T-cell (primary cell): ENCODE measurements around the gene MAPK14. TPM values are rescaled to one million over a fixed set of nuclear protein-coding genes. Genes with fewer than 3 reads are reported as not detected.

Source experiments
- ATAC-seq, 4 experiments: fragments of 200-7000 bp in 3 of 4; fragments of 150-1000 bp in 1 of 4; cut with Tn5 transposase; replicated peaks in 1 of 4; 1 replicate in 3 of 4; 2 replicates in 1 of 4; pipeline ENCODE4 v1.10.0; 2021; ENCODE audit warnings: moderate library complexity in 3 of 4, mild to moderate bottlenecking in 2 of 4, moderate number of reproducible peaks in 1 of 4
- CTCF ChIA-PET, 2 donors: fragments of 300-600 bp; sonication (Branson Sonifier 250); formaldehyde crosslinking; loops; one replicate each; lab custom pipeline; 2022; ENCODE audit warnings: antibody characterized with exemption in 2 of 2; lab: Charles Lee
- POLR2A ChIA-PET, 2 donors: fragments of 300-600 bp; sonication (Branson Sonifier 250); formaldehyde crosslinking; loops; one replicate each; lab custom pipeline; 2022; ENCODE audit warnings: antibody characterized with exemption in 2 of 2; lab: Charles Lee
- DNase-seq, 35 experiments: peaks; one replicate each; pipeline versions ENCODE4 v3.0.0 to v3.0.0-alpha.2; 2013 to 2023
- H3K27ac ChIP-seq: one replicate; pipeline ENCODE4 v1.5.1; 2013; ENCODE audit warnings: low read length
- H3K27me3 ChIP-seq, 2 experiments: replicated peaks in 1 of 2; 1 replicate in 1 of 2; 2 replicates in 1 of 2; pipeline versions ENCODE4 v1.6.1 to v1.7.0; 2013; ENCODE audit warnings: low read length in 1 of 2, mixed read lengths in 1 of 2; ENCODE audit not compliant: control insufficient read depth in 2 of 2, insufficient read depth in 2 of 2; ENCODE audit errors: extremely low read depth in 1 of 2
- H3K36me3 ChIP-seq, 2 donors: 1 replicate in 1 of 2; 2 replicates in 1 of 2; pipeline versions ENCODE4 v1.6.1 to v1.7.0; 2013; ENCODE audit warnings: low read length in 1 of 2; ENCODE audit not compliant: control insufficient read depth in 2 of 2, insufficient read depth in 1 of 2; ENCODE audit errors: extremely low read depth in 1 of 2
- H3K4me1 ChIP-seq, 2 experiments: 1 replicate in 1 of 2; 2 replicates in 1 of 2; pipeline versions ENCODE4 v1.6.1 to v1.7.0; 2013; ENCODE audit warnings: low read length in 2 of 2, mixed read lengths in 1 of 2; ENCODE audit not compliant: insufficient read depth in 2 of 2, control insufficient read depth in 1 of 2; ENCODE audit errors: extremely low read depth in 1 of 2
- H3K4me3 ChIP-seq, 2 donors: 1 replicate in 1 of 2; 2 replicates in 1 of 2; pipeline versions ENCODE4 v1.5.1 to v1.7.0; 2013; ENCODE audit warnings: mild to moderate bottlenecking in 2 of 2, low read length in 1 of 2, moderate library complexity in 1 of 2; ENCODE audit not compliant: control insufficient read depth in 1 of 2; ENCODE audit errors: extremely low read depth in 1 of 2
- H3K9me3 ChIP-seq: 2 replicates; pipeline ENCODE4 v1.7.0; 2013
- H3K27ac Mint-ChIP-seq, 2 donors: one replicate each; pipeline ENCODE4 v1.8.0; 2020 to 2021; ENCODE audit warnings: mild to moderate bottlenecking in 2 of 2, mixed read lengths in 2 of 2
- H3K27me3 Mint-ChIP-seq, 2 donors: one replicate each; pipeline ENCODE4 v1.8.0; 2021 to 2022; ENCODE audit warnings: mixed read lengths in 2 of 2
- H3K36me3 Mint-ChIP-seq: one replicate; pipeline ENCODE4 v1.8.0; 2021; ENCODE audit warnings: mixed read lengths
- H3K4me1 Mint-ChIP-seq, 3 donors: one replicate each; pipeline ENCODE4 v1.8.0; 2020 to 2022; ENCODE audit warnings: mixed read lengths in 3 of 3, mild to moderate bottlenecking in 1 of 3
- H3K4me3 Mint-ChIP-seq, 3 donors: one replicate each; pipeline ENCODE4 v1.8.0; 2020 to 2022; ENCODE audit warnings: mild to moderate bottlenecking in 3 of 3, mixed read lengths in 3 of 3, moderate library complexity in 3 of 3
- H3K9me3 Mint-ChIP-seq, 3 donors: one replicate each; pipeline ENCODE4 v1.8.0; 2020 to 2022; ENCODE audit warnings: mixed read lengths in 3 of 3
- WGBS: methylation state at CpG from one replicate; pipeline ENCODE4 v1.1.5; 2013; ENCODE audit warnings: missing lambda C conversion rate; ENCODE audit not compliant: insufficient coverage; 5-methylcytosine and 5-hydroxymethylcytosine counted together
- total RNA-seq, 35 experiments: library from RNA in 6 of 35; stranded (reverse) in 6 of 35; fragments of 120-200 nt in 1 of 35; gene quantifications; one replicate each; pipeline versions ENCODE4 v1.2.1 to v1.2.4 and lab custom pipeline; 2013 to 2026

The MAPK14 gene
- total RNA-seq, 5 donors from 2014 or later (not counting 1 experiment from before 2014, with no cell fraction given): 49.3 to 64.5 (median 60.3) TPM

- Histone ChIP-seq H3K36me3 (peaks cover 0 to 30% of the 10 kb centered on the region in 2 donors), H3K27me3 (no peaks in the 10 kb centered on the region), H3K4me1 (peaks cover 13 to 26% of the 10 kb centered on the region in 2 experiments), H3K9me3 (no peaks in the 10 kb centered on the region), H3K4me3 (no peak overlapping the region), H3K27ac (no peak overlapping the region)
- ChIA-PET POLR2A (no interaction called here), CTCF (interaction anchor here in 1 of 2 donors (1.2 to 1.5 kb wide), 2 partner anchors 15 to 26 kb away, joined by 3 read pairs; no protein-coding TSS in a partner anchor)
- Mint-ChIP-seq H3K4me3 (no peak overlapping the region), H3K27me3 (no peaks in the 10 kb centered on the region), H3K27ac (no peak overlapping the region), H3K9me3 (no peaks in the 10 kb centered on the region), H3K4me1 (peaks cover 16 to 24% (median 22%) of the 10 kb centered on the region in 3 donors), H3K36me3 (peaks cover 7% of the 10 kb centered on the region)
- ATAC-seq: no peak
- DNase-seq: no peak
- WGBS: no CpG with 5 or more reads among the region's 2 CpGs
These were observed 24.5 kb downstream of the MAPK14 start for GRCh38 chr6:36052097-36052496.

- WGBS: no CpG with 5 or more reads among the region's 2 CpGs
- no peaks in the 10 kb centered on the region for H3K27me3 Mint-ChIP-seq
- POLR2A ChIA-PET: no interaction called here
These were observed 26.3 kb downstream of the MAPK14 start for GRCh38 chr6:36053878-36054277.

GRCh38 chr6:36054415-36054814 lies 26.8 kb downstream of the MAPK14 start:
- Mint-ChIP-seq H3K9me3 (no peaks in the 10 kb centered on the region), H3K4me1 (peaks cover 12 to 24% (median 19%) of the 10 kb centered on the region in 3 donors), H3K27ac (no peak overlapping the region), H3K27me3 (no peaks in the 10 kb centered on the region), H3K36me3 (peaks cover 7% of the 10 kb centered on the region), H3K4me3 (no peak overlapping the region)
- WGBS: no CpG with 5 or more reads among the region's 2 CpGs
- DNase-seq: no peak
- Histone ChIP-seq H3K36me3 (peaks cover 0 to 36% of the 10 kb centered on the region in 2 donors), H3K9me3 (no peaks in the 10 kb centered on the region), H3K27me3 (no peaks in the 10 kb centered on the region), H3K4me3 (no peak overlapping the region), H3K4me1 (peaks cover 6 to 18% of the 10 kb centered on the region in 2 experiments), H3K27ac (no peak overlapping the region)
- ChIA-PET CTCF (no interaction called here), POLR2A (no interaction called here)
- no peak for ATAC-seq

More at GRCh38 chr6:36053878-36054277, 26.3 kb downstream of the MAPK14 start:
- Histone ChIP-seq H3K27me3 (no peaks in the 10 kb centered on the region), H3K36me3 (peaks cover 0 to 33% of the 10 kb centered on the region in 2 donors), H3K4me1 (peaks cover 11 to 19% of the 10 kb centered on the region in 2 experiments), H3K9me3 (no peaks in the 10 kb centered on the region), H3K4me3 (no peak overlapping the region), H3K27ac (no peak overlapping the region)
- CTCF ChIA-PET: no interaction called here
- no peak for DNase-seq
- Mint-ChIP-seq H3K27ac (no peak overlapping the region), H3K36me3 (peaks cover 4% of the 10 kb centered on the region), H3K4me1 (peaks cover 12 to 23% (median 19%) of the 10 kb centered on the region in 3 donors), H3K9me3 (no peaks in the 10 kb centered on the region), H3K4me3 (no peak overlapping the region)
- no peak for ATAC-seq

GRCh38 chr6:36054956-36055355 lies 27.3 kb downstream of the MAPK14 start:
- Mint-ChIP-seq H3K4me1 (peaks cover 12 to 25% (median 19%) of the 10 kb centered on the region in 3 donors), H3K36me3 (peaks cover 12% of the 10 kb centered on the region), H3K4me3 (no peak overlapping the region), H3K27ac (peak overlapping the region in 1 of 2 donors; percentile 8), H3K9me3 (no peaks in the 10 kb centered on the region), H3K27me3 (no peaks in the 10 kb centered on the region)
- WGBS: 38% methylated on average over 1 of the region's 2 CpGs
- Histone ChIP-seq H3K36me3 (peaks cover 0 to 42% of the 10 kb centered on the region in 2 donors), H3K27ac (no peak overlapping the region), H3K4me3 (no peak overlapping the region), H3K9me3 (no peaks in the 10 kb centered on the region), H3K4me1 (peaks cover 2 to 13% of the 10 kb centered on the region in 2 experiments), H3K27me3 (no peaks in the 10 kb centered on the region)
- DNase-seq (no peak), ATAC-seq (no peak)
- ChIA-PET POLR2A (no interaction called here), CTCF (no interaction called here)

GRCh38 chr6:36056178-36056577 lies 28.6 kb downstream of the MAPK14 start:
- no peak for ATAC-seq
- H3K4me3 Mint-ChIP-seq: no peak overlapping the region
- CTCF ChIA-PET: no interaction called here

GRCh38 chr6:36061236-36061635 lies 33.6 kb downstream of the MAPK14 start:
- H3K4me1 Mint-ChIP-seq: peaks cover 51 to 57% (median 52%) of the 10 kb centered on the region in 3 donors
- H3K4me3 Mint-ChIP-seq: no peak overlapping the region
- POLR2A ChIA-PET: no interaction called here
- no peaks in the 10 kb centered on the region for H3K27me3 Mint-ChIP-seq
- DNase-seq: no peak
- H3K27me3 ChIP-seq: no peaks in the 10 kb centered on the region
- H3K9me3 Mint-ChIP-seq: no peaks in the 10 kb centered on the region
- H3K27ac Mint-ChIP-seq: no peak overlapping the region
- no CpG with 5 or more reads among the region's 2 CpGs for WGBS
- peaks cover 32% of the 10 kb centered on the region for H3K36me3 Mint-ChIP-seq
- peaks cover 4 to 31% of the 10 kb centered on the region in 2 donors for H3K36me3 ChIP-seq
- ATAC-seq: no peak
- CTCF ChIA-PET: no interaction called here
- H3K4me3 ChIP-seq: no peak overlapping the region
- H3K27ac ChIP-seq: no peak overlapping the region
- peaks cover 3 to 4% of the 10 kb centered on the region in 2 experiments for H3K4me1 ChIP-seq
- no peaks in the 10 kb centered on the region for H3K9me3 ChIP-seq

More at GRCh38 chr6:36056178-36056577, 28.6 kb downstream of the MAPK14 start:
- H3K27ac ChIP-seq: no peak overlapping the region
- no peaks in the 10 kb centered on the region for H3K27me3 Mint-ChIP-seq
- no peak overlapping the region for H3K4me3 ChIP-seq
- no peaks in the 10 kb centered on the region for H3K27me3 ChIP-seq
- DNase-seq: no peak
- no peaks in the 10 kb centered on the region for H3K9me3 Mint-ChIP-seq
- H3K36me3 Mint-ChIP-seq: peaks cover 24% of the 10 kb centered on the region
- H3K27ac Mint-ChIP-seq: no peak overlapping the region
- peaks cover 0 to 54% of the 10 kb centered on the region in 2 donors for H3K36me3 ChIP-seq
- POLR2A ChIA-PET: interaction anchor here in 1 of 2 donors (0.5 kb wide), 1 partner anchor 215 kb away, joined by 11 read pairs; no protein-coding TSS in a partner anchor
- no peaks in the 10 kb centered on the region for H3K9me3 ChIP-seq
- H3K4me1 Mint-ChIP-seq: peaks cover 23 to 32% (median 24%) of the 10 kb centered on the region in 3 donors
- peaks cover 0 to 5% of the 10 kb centered on the region in 2 experiments for H3K4me1 ChIP-seq
- WGBS: 100% methylated on average over 1 of the region's 1 CpG
